GM03348 (cell line): ENCODE results near the gene RTL5.

Experiments used
- DNase-seq: peaks from one replicate; pipeline ENCODE4 v3.0.0; 2012; ENCODE audit warnings: low spot score

Gene RTL5

GRCh38 chrX:72107841-72108595 lies 23.7 kb downstream of the RTL5 start:
- no peak for DNase-seq

- DNase-seq, result peak; percentile 40
Measured at GRCh38 chrX:72107320-72107719, 24.4 kb downstream of the RTL5 start.

GRCh38 chrX:72105436-72105835 lies 26.3 kb downstream of the RTL5 start:
- DNase-seq, result no peak

- DNase-seq, result no peak
Measured at GRCh38 chrX:72102760-72103159, 29.0 kb downstream of the RTL5 start.

- DNase-seq, result no peak
Measured at GRCh38 chrX:72102126-72102525, 29.6 kb downstream of the RTL5 start.

- DNase-seq, result no peak
Measured at GRCh38 chrX:72101597-72102037, 30.1 kb downstream of the RTL5 start.

- no peak for DNase-seq
Measured at GRCh38 chrX:72100824-72101351, 30.8 kb downstream of the RTL5 start.

- DNase-seq, result no peak
Measured at GRCh38 chrX:72100051-72100755, 31.5 kb downstream of the RTL5 start.

GRCh38 chrX:72097098-72097497 lies 34.6 kb downstream of the RTL5 start:
- DNase-seq, result no peak

GRCh38 chrX:72095370-72095769 lies 36.3 kb downstream of the RTL5 start:
- no peak for DNase-seq

- no peak for DNase-seq
Measured at GRCh38 chrX:72094894-72095293, 36.8 kb downstream of the RTL5 start.

GRCh38 chrX:72089254-72089653 lies 42.5 kb downstream of the RTL5 start:
- DNase-seq, result no peak

- no peak for DNase-seq
Measured at GRCh38 chrX:72088761-72089160, 43.0 kb downstream of the RTL5 start.

- no peak for DNase-seq
Measured at GRCh38 chrX:72086995-72087394, 44.7 kb downstream of the RTL5 start.

- no peak for DNase-seq
Measured at GRCh38 chrX:72084114-72084513, 47.6 kb downstream of the RTL5 start.

- no peak for DNase-seq
Measured at GRCh38 chrX:72083291-72083690, 48.4 kb downstream of the RTL5 start.

- no peak for DNase-seq
Measured at GRCh38 chrX:72081605-72082320, 50.0 kb downstream of the RTL5 start.

GRCh38 chrX:72080800-72081199 lies 50.9 kb downstream of the RTL5 start:
- DNase-seq, result no peak

GRCh38 chrX:72080150-72080549 lies 51.6 kb downstream of the RTL5 start:
- no peak for DNase-seq

- no peak for DNase-seq
Measured at GRCh38 chrX:72079607-72080006, 52.1 kb downstream of the RTL5 start.

- DNase-seq, result no peak
Measured at GRCh38 chrX:72078411-72078810, 53.3 kb downstream of the RTL5 start.
